Small intestine (tissue), 7 donors: Measurements from ENCODE around the gene VAT1L. TPM values are rescaled to one million over a fixed set of nuclear protein-coding genes. Genes with fewer than 3 reads are reported as not detected.

Experiments
- DNase-seq, 2 donors: peaks; one replicate each; pipeline versions ENCODE4 v3.0.0 to v3.0.0-alpha.2; 2013
- FAIRE-seq: peaks from 2 replicates; lab custom pipeline; 2012; peaks lifted over from hg19 to GRCh38; lab: Jason Lieb, UNC
- H3K27ac ChIP-seq, 3 donors: one replicate each; pipeline ENCODE4 v1.5.1; 2013; ENCODE audit warnings: low read length in 2 of 3, mild to moderate bottlenecking in 2 of 3, control low read depth in 1 of 3, inconsistent platforms in 1 of 3, low read depth in 1 of 3, moderate library complexity in 1 of 3
- H3K27me3 ChIP-seq, 3 donors: one replicate each; pipeline ENCODE4 v1.6.1; 2013; ENCODE audit warnings: low read length in 3 of 3, inconsistent platforms in 1 of 3; ENCODE audit not compliant: control insufficient read depth in 3 of 3, insufficient read depth in 3 of 3
- H3K36me3 ChIP-seq, 3 donors: one replicate each; pipeline ENCODE4 v1.6.1; 2013; ENCODE audit warnings: low read length in 3 of 3, inconsistent platforms in 1 of 3, low read depth in 1 of 3, mild to moderate bottlenecking in 1 of 3, moderate library complexity in 1 of 3; ENCODE audit not compliant: control insufficient read depth in 3 of 3, insufficient read depth in 2 of 3
- H3K4me1 ChIP-seq, 3 donors: one replicate each; pipeline ENCODE4 v1.6.1; 2013; ENCODE audit warnings: low read length in 2 of 3, inconsistent platforms in 1 of 3, low read depth in 1 of 3, mild to moderate bottlenecking in 1 of 3, moderate library complexity in 1 of 3; ENCODE audit not compliant: control insufficient read depth in 3 of 3, insufficient read depth in 2 of 3
- H3K4me3 ChIP-seq, 3 donors: one replicate each; pipeline ENCODE4 v1.5.1; 2013; ENCODE audit warnings: low read length in 3 of 3, control low read depth in 1 of 3, inconsistent platforms in 1 of 3, low read depth in 1 of 3, mild to moderate bottlenecking in 1 of 3, moderate library complexity in 1 of 3
- H3K9me3 ChIP-seq, 2 donors: one replicate each; pipeline ENCODE4 v1.6.1; 2013; ENCODE audit warnings: low read depth in 1 of 2, low read length in 1 of 2; ENCODE audit not compliant: control insufficient read depth in 2 of 2, insufficient read depth in 1 of 2
- WGBS, 3 donors: extraction: QIAGEN DNeasy Blood & Tissue Kit; methylation state at CpG; one replicate each; pipeline ENCODE4 v1.1.7; 2013; 5-methylcytosine and 5-hydroxymethylcytosine counted together
- polyA plus RNA-seq, 4 donors: library from polyadenylated mRNA; stranded (reverse) in 3 of 4; unstranded in 1 of 4; fragments of 200-250 nt in 3 of 4; fragments of 120-200 nt in 1 of 4; gene quantifications; one replicate each; pipeline versions ENCODE4 v1.2.1 to v1.2.3, GENCODE V29; 2013
- donor health status: healthy with polysubstance abuse.
- donor health status: control.
- donor health status: control.
- donor health status: Bipolar disorder and iron deficiency.
- donor health status: healthy.

Gene VAT1L
- polyA plus RNA-seq, 4 donors = 0.22 to 3.5 (median 1.6) TPM

- DNase-seq (no peak), FAIRE-seq (no peak)
- H3K36me3 ChIP-seq = no peaks in the 10 kb centered on the region
- 72 to 86% (median 76%) methylated on average over 6 of the region's 6 CpGs for WGBS, 3 donors
- no peak overlapping the region for H3K27ac ChIP-seq
- no peak overlapping the region for H3K4me3 ChIP-seq
- no peaks in the 10 kb centered on the region for H3K27me3 ChIP-seq
- no peaks in the 10 kb centered on the region for H3K9me3 ChIP-seq
- H3K4me1 ChIP-seq = no peaks in the 10 kb centered on the region
Observed at GRCh38 chr16:77922228-77922754, 133.9 kb downstream of the VAT1L start.

GRCh38 chr16:77925531-77925930, 137.2 kb downstream of the VAT1L start:
- H3K27ac ChIP-seq = no peak overlapping the region
- DNase-seq = no peak
- no peak for FAIRE-seq
- no peak overlapping the region for H3K4me3 ChIP-seq
- 68 to 79% (median 73%) methylated on average over 4 of the region's 4 CpGs for WGBS, 3 donors
- H3K9me3 ChIP-seq = no peaks in the 10 kb centered on the region
- H3K36me3 ChIP-seq = no peaks in the 10 kb centered on the region
- no peaks in the 10 kb centered on the region for H3K4me1 ChIP-seq
- H3K27me3 ChIP-seq = no peaks in the 10 kb centered on the region

- no peaks in the 10 kb centered on the region for H3K9me3 ChIP-seq
- H3K36me3 ChIP-seq = no peaks in the 10 kb centered on the region
- H3K4me1 ChIP-seq = no peaks in the 10 kb centered on the region
- H3K27me3 ChIP-seq = no peaks in the 10 kb centered on the region
- DNase-seq (no peak), FAIRE-seq (no peak)
- no peak overlapping the region for H3K4me3 ChIP-seq
- H3K27ac ChIP-seq = no peak overlapping the region
Observed at GRCh38 chr16:77928096-77928495, 139.7 kb downstream of the VAT1L start.

- Histone ChIP-seq H3K36me3 (no peaks in the 10 kb centered on the region), H3K27me3 (no peaks in the 10 kb centered on the region), H3K27ac (no peak overlapping the region), H3K9me3 (no peaks in the 10 kb centered on the region), H3K4me3 (no peak overlapping the region), H3K4me1 (no peaks in the 10 kb centered on the region)
- no peak for FAIRE-seq
- WGBS, 3 donors = 91 to 95% (median 92%) methylated on average over 8 of the region's 8 CpGs
- no peak for DNase-seq
Observed at GRCh38 chr16:77929004-77929403, 140.6 kb downstream of the VAT1L start.

GRCh38 chr16:77931058-77931457, 142.7 kb downstream of the VAT1L start:
- H3K4me3 ChIP-seq = no peak overlapping the region
- H3K36me3 ChIP-seq = no peaks in the 10 kb centered on the region
- WGBS, 3 donors = 74 to 81% (median 75%) methylated on average over 4 of the region's 4 CpGs
- no peak for FAIRE-seq
- DNase-seq = no peak
- no peaks in the 10 kb centered on the region for H3K9me3 ChIP-seq
- no peak overlapping the region for H3K27ac ChIP-seq
- H3K27me3 ChIP-seq = no peaks in the 10 kb centered on the region
- H3K4me1 ChIP-seq = no peaks in the 10 kb centered on the region

GRCh38 chr16:77937473-77938149, 149.2 kb downstream of the VAT1L start:
- Histone ChIP-seq H3K4me3 (no peak overlapping the region), H3K9me3 (no peaks in the 10 kb centered on the region), H3K4me1 (no peaks in the 10 kb centered on the region), H3K36me3 (no peaks in the 10 kb centered on the region), H3K27me3 (no peaks in the 10 kb centered on the region), H3K27ac (no peak overlapping the region)
- WGBS, 3 donors = 39 to 59% (median 46%) methylated on average over 7 of the region's 7 CpGs
- FAIRE-seq (no peak), DNase-seq (no peak)

GRCh38 chr16:77938913-77939312, 150.5 kb downstream of the VAT1L start:
- Histone ChIP-seq H3K27me3 (no peaks in the 10 kb centered on the region), H3K9me3 (no peaks in the 10 kb centered on the region), H3K4me1 (no peaks in the 10 kb centered on the region), H3K4me3 (no peak overlapping the region), H3K36me3 (no peaks in the 10 kb centered on the region), H3K27ac (no peak overlapping the region)
- 32 to 67% (median 46%) methylated on average over 5 of the region's 5 CpGs for WGBS, 3 donors
- DNase-seq = no peak
- FAIRE-seq = no peak

GRCh38 chr16:77939968-77940367, 151.6 kb downstream of the VAT1L start:
- 58 to 87% (median 76%) methylated on average over 1 of the region's 1 CpG for WGBS, 3 donors
- H3K4me3 ChIP-seq = no peak overlapping the region
- no peak for FAIRE-seq

GRCh38 chr16:77943801-77944200, 155.4 kb downstream of the VAT1L start:
- 16 to 71% (median 35%) methylated on average over 5 of the region's 5 CpGs for WGBS, 3 donors
- no peak overlapping the region for H3K27ac ChIP-seq
- no peaks in the 10 kb centered on the region for H3K27me3 ChIP-seq
- H3K36me3 ChIP-seq = no peaks in the 10 kb centered on the region
- H3K4me3 ChIP-seq = no peak overlapping the region
- DNase-seq (no peak), FAIRE-seq (no peak)
- H3K4me1 ChIP-seq = no peaks in the 10 kb centered on the region
- H3K9me3 ChIP-seq = no peaks in the 10 kb centered on the region

More at GRCh38 chr16:77939968-77940367, 151.6 kb downstream of the VAT1L start:
- no peaks in the 10 kb centered on the region for H3K9me3 ChIP-seq
- H3K4me1 ChIP-seq = no peaks in the 10 kb centered on the region
- H3K36me3 ChIP-seq = no peaks in the 10 kb centered on the region
- H3K27me3 ChIP-seq = no peaks in the 10 kb centered on the region
- H3K27ac ChIP-seq = no peak overlapping the region
- DNase-seq = no peak
